ENCODE results near the gene PRR5. TPM values are rescaled to one million over a fixed set of nuclear protein-coding genes. Genes with fewer than 3 reads are reported as not detected.

The PRR5 gene
- total and polyA plus RNA-seq, 7 experiments from 2014 or later, result 19.6 to 49.1 (median 30.7) TPM

GRCh38 chr22:44712962-44713361 lies 11.0 kb downstream of the PRR5 start:
- no peak overlapping the region for H3K27ac ChIP-seq (ENCODE audit: low read depth, low read length)
- H3K9me3 ChIP-seq (ENCODE audit: control insufficient read depth in 2 of 3, low read length in 3 of 3), result no peaks in the 10 kb centered on the region
- no peak overlapping the region for H3K4me3 ChIP-seq (ENCODE audit: low read length)
- Mint-ChIP-seq H3K36me3 (peaks cover 0 to 3% (median 0%) of the 10 kb centered on the region in 5 donors), H3K4me3 (no peak overlapping the region), H3K27me3 (no peaks in the 10 kb centered on the region), H3K4me1 (peaks cover 4 to 26% (median 6%) of the 10 kb centered on the region in 7 donors), H3K9me3 (peaks cover 0 to 1% (median 0%) of the 10 kb centered on the region in 11 donors), H3K27ac (no peak overlapping the region)
- no peak for ATAC-seq
- peaks cover 0 to 24% (median 0%) of the 10 kb centered on the region in 3 experiments for H3K36me3 ChIP-seq (ENCODE audit: control insufficient read depth in 2 of 3, insufficient read depth in 3 of 3, low read length in 3 of 3)
- POLR2A ChIA-PET, result interaction anchor here (0.9 kb wide), 1 partner anchor 21 kb away, joined by 3 read pairs; no protein-coding TSS in a partner anchor
- CTCF ChIA-PET, result no interaction called here
- no peak for DNase-seq
- H3K27me3 ChIP-seq (ENCODE audit: control insufficient read depth in 2 of 2, insufficient read depth in 2 of 2, low read length in 2 of 2), result no peaks in the 10 kb centered on the region
- H3K4me1 ChIP-seq (ENCODE audit: control insufficient read depth in 2 of 2, insufficient read depth in 2 of 2, low read length in 2 of 2), result peaks cover 13 to 24% of the 10 kb centered on the region in 2 donors
- intact Hi-C loops (cut with micrococcal nuclease), result no loop called here

DNA sequence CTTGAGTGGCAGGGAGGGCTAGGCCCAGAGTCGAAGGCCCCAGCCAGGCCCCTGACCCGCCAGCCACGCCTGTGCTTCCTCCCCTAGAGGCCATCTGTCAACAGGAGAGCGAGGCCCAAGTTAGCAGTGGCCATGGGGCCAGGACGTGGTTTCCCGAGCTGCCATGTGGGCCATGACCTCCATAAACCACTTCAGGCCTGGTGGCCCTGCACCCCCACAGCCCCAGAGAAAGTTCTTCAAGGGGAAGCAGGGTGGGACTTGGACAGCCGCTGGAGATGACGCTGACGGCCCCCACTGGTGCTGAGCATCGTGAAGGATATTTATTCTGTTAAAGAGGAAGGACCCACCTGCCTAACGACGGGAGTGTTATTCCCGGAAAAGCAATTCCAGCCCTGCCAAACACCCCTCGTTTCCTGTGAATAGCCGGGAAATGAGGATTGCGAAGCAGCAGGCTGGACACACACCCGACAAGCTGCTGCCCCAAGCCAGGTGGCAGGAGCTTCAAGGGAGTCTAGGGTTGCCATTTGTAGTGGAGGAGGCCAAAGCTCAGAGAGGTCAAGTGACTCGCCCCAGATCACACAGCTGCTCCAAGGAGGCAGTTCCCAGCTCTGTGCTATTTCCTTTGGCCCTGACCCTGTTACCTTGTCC lies 12.8 kb downstream of the PRR5 start:
- no peaks in the 10 kb centered on the region for H3K27me3 Mint-ChIP-seq
- POLR2A ChIA-PET, result no interaction called here

DNA sequence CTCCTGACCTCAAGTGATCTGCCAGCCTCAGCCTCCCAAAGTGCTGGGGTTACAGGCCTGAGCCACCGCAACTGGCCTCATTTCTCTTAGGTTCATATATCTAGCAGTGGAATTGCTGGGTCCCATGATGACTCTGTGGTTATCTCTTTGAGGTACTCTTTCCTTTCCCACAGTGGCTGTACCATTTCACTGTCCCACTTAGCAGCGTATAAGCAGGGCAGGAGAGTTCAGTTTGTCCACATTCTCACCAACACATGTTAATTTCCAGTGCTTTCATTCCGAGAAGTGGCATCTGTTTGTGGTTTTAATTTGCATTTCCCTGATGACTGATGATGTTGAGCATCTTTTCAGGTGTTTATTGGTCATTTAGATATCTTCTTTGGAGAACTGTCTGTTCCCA lies 16.4 kb downstream of the PRR5 start:
- no peak for ATAC-seq

More for the DNA sequence above, 12.8 kb downstream of the PRR5 start:
- Mint-ChIP-seq H3K27ac (no peak overlapping the region), H3K4me1 (peaks cover 4 to 16% (median 10%) of the 10 kb centered on the region in 7 donors), H3K4me3 (no peak overlapping the region), H3K9me3 (no peaks in the 10 kb centered on the region), H3K36me3 (peaks cover 0 to 3% (median 0%) of the 10 kb centered on the region in 5 donors)
- DNase-seq, result no peak
- intact Hi-C loops (cut with micrococcal nuclease), result no loop called here
- no peak overlapping the region for H3K4me3 ChIP-seq (ENCODE audit: low read length)
- no peak for ATAC-seq
- no peaks in the 10 kb centered on the region for H3K9me3 ChIP-seq (ENCODE audit: control insufficient read depth in 2 of 3, low read length in 3 of 3)
- peaks cover 0 to 33% (median 0%) of the 10 kb centered on the region in 3 experiments for H3K36me3 ChIP-seq (ENCODE audit: control insufficient read depth in 2 of 3, insufficient read depth in 3 of 3, low read length in 3 of 3)
- CTCF ChIA-PET, result no interaction called here
- H3K4me1 ChIP-seq (ENCODE audit: control insufficient read depth in 2 of 2, insufficient read depth in 2 of 2, low read length in 2 of 2), result peaks cover 11 to 13% of the 10 kb centered on the region in 2 donors
- no peak overlapping the region for H3K27ac ChIP-seq (ENCODE audit: low read depth, low read length)
- no peaks in the 10 kb centered on the region for H3K27me3 ChIP-seq (ENCODE audit: control insufficient read depth in 2 of 2, insufficient read depth in 2 of 2, low read length in 2 of 2)

GRCh38 chr22:44719586-44720368 lies 17.8 kb downstream of the PRR5 start:
- H3K4me3 ChIP-seq (ENCODE audit: low read length), result no peak overlapping the region
- no peak overlapping the region for H3K27ac Mint-ChIP-seq
- H3K36me3 Mint-ChIP-seq, result peaks cover 0 to 8% (median 0%) of the 10 kb centered on the region in 5 donors
- H3K9me3 ChIP-seq (ENCODE audit: control insufficient read depth in 2 of 3, low read length in 3 of 3), result no peaks in the 10 kb centered on the region
- H3K4me1 Mint-ChIP-seq, result peaks cover 0 to 7% (median 0%) of the 10 kb centered on the region in 7 donors
- H3K27me3 ChIP-seq (ENCODE audit: control insufficient read depth in 2 of 2, insufficient read depth in 2 of 2, low read length in 2 of 2), result no peaks in the 10 kb centered on the region
- ATAC-seq (no peak), DNase-seq (no peak)
- CTCF ChIA-PET, result no interaction called here
- POLR2A ChIA-PET, result no interaction called here
- no peaks in the 10 kb centered on the region for H3K9me3 Mint-ChIP-seq
- no peaks in the 10 kb centered on the region for H3K4me1 ChIP-seq (ENCODE audit: control insufficient read depth in 2 of 2, insufficient read depth in 2 of 2, low read length in 2 of 2)
- H3K27me3 Mint-ChIP-seq, result no peaks in the 10 kb centered on the region
- intact Hi-C loops (cut with micrococcal nuclease), result no loop called here
- no peak overlapping the region for H3K4me3 Mint-ChIP-seq
- H3K27ac ChIP-seq (ENCODE audit: low read depth, low read length), result no peak overlapping the region
- peaks cover 0 to 58% (median 0%) of the 10 kb centered on the region in 3 experiments for H3K36me3 ChIP-seq (ENCODE audit: control insufficient read depth in 2 of 3, insufficient read depth in 3 of 3, low read length in 3 of 3)

More for the DNA sequence above, 16.4 kb downstream of the PRR5 start:
- no peak overlapping the region for H3K4me3 ChIP-seq (ENCODE audit: low read length)
- H3K27ac ChIP-seq (ENCODE audit: low read depth, low read length), result no peak overlapping the region
- peaks cover 0 to 56% (median 0%) of the 10 kb centered on the region in 3 experiments for H3K36me3 ChIP-seq (ENCODE audit: control insufficient read depth in 2 of 3, insufficient read depth in 3 of 3, low read length in 3 of 3)
- no peak for DNase-seq
- H3K4me1 Mint-ChIP-seq, result peaks cover 0 to 8% (median 0%) of the 10 kb centered on the region in 7 donors
- H3K9me3 ChIP-seq (ENCODE audit: control insufficient read depth in 2 of 3, low read length in 3 of 3), result no peaks in the 10 kb centered on the region
- peaks cover 0 to 6% (median 0%) of the 10 kb centered on the region in 5 donors for H3K36me3 Mint-ChIP-seq
- no peaks in the 10 kb centered on the region for H3K27me3 Mint-ChIP-seq
- no peaks in the 10 kb centered on the region for H3K4me1 ChIP-seq (ENCODE audit: control insufficient read depth in 2 of 2, insufficient read depth in 2 of 2, low read length in 2 of 2)
- intact Hi-C loops (cut with micrococcal nuclease), result no loop called here
- no peaks in the 10 kb centered on the region for H3K27me3 ChIP-seq (ENCODE audit: control insufficient read depth in 2 of 2, insufficient read depth in 2 of 2, low read length in 2 of 2)
- ChIA-PET CTCF (no interaction called here), POLR2A (no interaction called here)
- no peak overlapping the region for H3K27ac Mint-ChIP-seq
- no peaks in the 10 kb centered on the region for H3K9me3 Mint-ChIP-seq
- no peak overlapping the region for H3K4me3 Mint-ChIP-seq

DNA sequence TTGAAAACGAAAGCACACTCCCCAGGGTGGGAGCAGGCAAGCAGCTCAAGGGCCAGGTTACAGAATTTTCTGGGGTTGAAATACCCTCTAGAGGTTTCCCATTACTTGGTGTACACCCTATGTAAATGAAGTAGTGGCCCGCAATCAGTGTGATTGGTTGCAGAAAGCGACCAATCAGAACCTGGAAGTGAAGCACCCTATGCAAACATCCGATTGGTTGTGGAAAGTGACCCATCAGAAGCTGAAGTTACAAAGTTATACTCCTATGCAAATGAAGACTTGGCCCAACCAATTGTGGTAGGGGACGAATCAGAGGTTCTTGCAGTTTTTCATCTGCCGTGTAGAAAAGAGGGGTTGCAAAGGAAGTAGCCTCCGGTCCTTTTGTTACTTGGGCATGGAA lies 19.2 kb downstream of the PRR5 start:
- H3K9me3 ChIP-seq (ENCODE audit: control insufficient read depth in 2 of 3, low read length in 3 of 3), result no peaks in the 10 kb centered on the region
- Mint-ChIP-seq H3K4me3 (peak overlapping the region in 1 of 10 donors; percentile 12), H3K4me1 (peaks cover 0 to 7% (median 0%) of the 10 kb centered on the region in 7 donors), H3K27me3 (no peaks in the 10 kb centered on the region), H3K9me3 (no peaks in the 10 kb centered on the region), H3K36me3 (peaks cover 0 to 11% (median 0%) of the 10 kb centered on the region in 5 donors), H3K27ac (no peak overlapping the region)
- H3K27ac ChIP-seq (ENCODE audit: low read depth, low read length), result no peak overlapping the region
- no peaks in the 10 kb centered on the region for H3K4me1 ChIP-seq (ENCODE audit: control insufficient read depth in 2 of 2, insufficient read depth in 2 of 2, low read length in 2 of 2)
- POLR2A ChIA-PET, result no interaction called here
- ATAC-seq, result no peak
- no peak for DNase-seq
- H3K36me3 ChIP-seq (ENCODE audit: control insufficient read depth in 2 of 3, insufficient read depth in 3 of 3, low read length in 3 of 3), result peaks cover 0 to 56% (median 0%) of the 10 kb centered on the region in 3 experiments
- no peaks in the 10 kb centered on the region for H3K27me3 ChIP-seq (ENCODE audit: control insufficient read depth in 2 of 2, insufficient read depth in 2 of 2, low read length in 2 of 2)
- intact Hi-C loops (cut with micrococcal nuclease), result no loop called here
- CTCF ChIA-PET, result no interaction called here
- H3K4me3 ChIP-seq (ENCODE audit: low read length), result no peak overlapping the region

GRCh38 chr22:44722611-44723010 lies 20.6 kb downstream of the PRR5 start:
- H3K9me3 ChIP-seq (ENCODE audit: control insufficient read depth in 2 of 3, low read length in 3 of 3), result no peaks in the 10 kb centered on the region
- H3K27ac Mint-ChIP-seq, result no peak overlapping the region
- CTCF ChIA-PET, result interaction anchor here (0.8 to 1.0 kb wide), 2 partner anchors 13 to 38 kb away, joined by 3 read pairs; no protein-coding TSS in a partner anchor

More at GRCh38 chr22:44722611-44723010, 20.6 kb downstream of the PRR5 start:
- Histone ChIP-seq H3K4me3 (ENCODE audit: low read length) (no peak overlapping the region), H3K36me3 (ENCODE audit: control insufficient read depth in 2 of 3, insufficient read depth in 3 of 3, low read length in 3 of 3) (peaks cover 0 to 65% (median 0%) of the 10 kb centered on the region in 3 experiments), H3K27ac (ENCODE audit: low read depth, low read length) (no peak overlapping the region), H3K27me3 (ENCODE audit: control insufficient read depth in 2 of 2, insufficient read depth in 2 of 2, low read length in 2 of 2) (no peaks in the 10 kb centered on the region), H3K4me1 (ENCODE audit: control insufficient read depth in 2 of 2, insufficient read depth in 2 of 2, low read length in 2 of 2) (no peaks in the 10 kb centered on the region)
- peaks cover 0 to 11% (median 0%) of the 10 kb centered on the region in 5 donors for H3K36me3 Mint-ChIP-seq
- no peaks in the 10 kb centered on the region for H3K9me3 Mint-ChIP-seq
- DNase-seq (no peak), ATAC-seq (no peak)
- peaks cover 0 to 6% (median 2%) of the 10 kb centered on the region in 7 donors for H3K4me1 Mint-ChIP-seq
- intact Hi-C loops (cut with micrococcal nuclease), result no loop called here
- POLR2A ChIA-PET, result no interaction called here
- no peaks in the 10 kb centered on the region for H3K27me3 Mint-ChIP-seq
- no peak overlapping the region for H3K4me3 Mint-ChIP-seq

All from naive thymus-derived CD4-positive, alpha-beta T cell (primary cell).